ENCODE data around the gene CDC42BPA. TPM values are rescaled to one million over a fixed set of nuclear protein-coding genes. Genes with fewer than 3 reads are reported as not detected.
"Not testable (repeated sequence)": the region's sequence is repeated elsewhere in the genome, so short reads cannot be mapped to it uniquely, and the experiment has no call there.

The CDC42BPA gene
- total RNA-seq, 1 donor from 2014 or later: 61.6 TPM

DNA sequence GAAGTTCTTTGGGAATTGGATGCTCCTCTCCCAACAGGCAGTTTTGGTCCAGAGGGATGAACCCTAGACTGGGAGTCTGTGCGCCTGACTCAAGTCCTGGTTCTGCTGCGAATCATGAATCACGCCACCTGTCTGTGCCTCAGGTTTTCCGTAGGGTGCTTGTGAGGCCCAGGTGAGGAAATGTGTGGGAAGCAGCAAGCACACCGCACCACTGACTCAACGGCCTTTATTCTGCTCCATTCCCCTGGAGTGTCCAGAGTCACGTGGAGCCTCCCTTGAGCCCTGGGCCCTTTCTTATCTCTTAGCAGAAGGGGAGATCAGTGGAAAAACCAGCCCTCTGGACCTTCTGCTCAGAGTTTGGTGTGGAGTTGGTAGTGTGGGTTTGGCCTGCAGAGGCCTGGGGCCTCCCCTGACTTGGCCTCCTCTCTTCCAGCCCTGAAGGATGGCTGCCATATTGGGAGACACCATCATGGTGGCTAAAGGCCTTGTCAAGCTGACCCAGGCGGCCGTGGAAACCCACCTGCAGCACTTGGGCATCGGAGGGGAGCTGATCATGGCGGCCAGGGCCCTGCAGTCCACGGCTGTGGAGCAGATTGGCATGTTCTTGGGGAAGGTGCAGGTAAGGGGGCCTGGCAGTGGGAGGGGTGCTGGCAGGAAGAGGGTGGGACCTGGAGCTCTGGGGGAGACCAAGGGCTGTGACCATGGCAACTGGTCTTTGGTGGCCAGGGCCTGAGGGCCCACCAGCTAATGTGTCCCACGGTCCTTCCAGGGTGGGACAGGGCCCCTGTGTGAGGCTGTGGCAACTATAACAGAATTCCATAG, 357.1 kb downstream of the CDC42BPA start:
- Mint-ChIP-seq H3K9me3 (ENCODE audit: low read depth) (no peaks in the 10 kb centered on the region), H3K36me3 (ENCODE audit: low read depth) (no peaks in the 10 kb centered on the region), H3K4me1 (ENCODE audit: low read depth) (no peaks in the 10 kb centered on the region), H3K4me3 (ENCODE audit: unreplicated experiment) (no peak overlapping the region), H3K27me3 (ENCODE audit: low read depth) (no peaks in the 10 kb centered on the region), H3K27ac (ENCODE audit: unreplicated experiment) (no peak overlapping the region)
- DNase-seq (ENCODE audit: low spot score): no peak
- TF ChIP-seq, protein P1, sequence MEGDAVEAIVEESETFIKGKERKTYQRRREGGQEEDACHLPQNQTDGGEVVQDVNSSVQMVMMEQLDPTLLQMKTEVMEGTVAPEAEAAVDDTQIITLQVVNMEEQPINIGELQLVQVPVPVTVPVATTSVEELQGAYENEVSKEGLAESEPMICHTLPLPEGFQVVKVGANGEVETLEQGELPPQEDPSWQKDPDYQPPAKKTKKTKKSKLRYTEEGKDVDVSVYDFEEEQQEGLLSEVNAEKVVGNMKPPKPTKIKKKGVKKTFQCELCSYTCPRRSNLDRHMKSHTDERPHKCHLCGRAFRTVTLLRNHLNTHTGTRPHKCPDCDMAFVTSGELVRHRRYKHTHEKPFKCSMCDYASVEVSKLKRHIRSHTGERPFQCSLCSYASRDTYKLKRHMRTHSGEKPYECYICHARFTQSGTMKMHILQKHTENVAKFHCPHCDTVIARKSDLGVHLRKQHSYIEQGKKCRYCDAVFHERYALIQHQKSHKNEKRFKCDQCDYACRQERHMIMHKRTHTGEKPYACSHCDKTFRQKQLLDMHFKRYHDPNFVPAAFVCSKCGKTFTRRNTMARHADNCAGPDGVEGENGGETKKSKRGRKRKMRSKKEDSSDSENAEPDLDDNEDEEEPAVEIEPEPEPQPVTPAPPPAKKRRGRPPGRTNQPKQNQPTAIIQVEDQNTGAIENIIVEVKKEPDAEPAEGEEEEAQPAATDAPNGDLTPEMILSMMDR (IDR thresholded peaks at IDR 0.05): no peak

DNA sequence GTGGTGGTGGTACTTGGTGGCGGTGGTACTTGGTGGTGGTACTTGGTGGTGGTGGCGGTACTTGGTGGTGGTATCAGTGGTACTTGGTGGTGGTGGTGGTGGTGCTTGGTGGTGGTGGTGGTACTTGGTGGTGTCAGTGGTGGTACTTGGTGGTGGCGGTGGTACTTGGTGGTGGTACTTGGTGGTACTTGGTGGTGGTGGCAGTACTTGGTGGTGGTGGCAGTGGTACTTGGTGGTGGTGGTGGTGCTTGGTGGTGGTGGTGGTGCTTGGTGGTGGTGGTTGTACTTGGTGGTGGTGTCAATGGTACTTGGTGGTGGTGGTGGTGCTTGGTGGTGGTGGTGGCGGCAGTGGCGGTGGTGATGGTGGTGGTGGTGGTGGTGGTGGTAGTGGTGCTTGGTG, 358.0 kb downstream of the CDC42BPA start:
- H3K27me3 Mint-ChIP-seq (ENCODE audit: low read depth): no peaks in the 10 kb centered on the region
- no peak overlapping the region for H3K4me3 Mint-ChIP-seq (ENCODE audit: unreplicated experiment)
- no peak overlapping the region for H3K27ac Mint-ChIP-seq (ENCODE audit: unreplicated experiment)
- H3K36me3 Mint-ChIP-seq (ENCODE audit: low read depth): no peaks in the 10 kb centered on the region
- H3K4me1 Mint-ChIP-seq (ENCODE audit: low read depth): no peaks in the 10 kb centered on the region
- no peaks in the 10 kb centered on the region for H3K9me3 Mint-ChIP-seq (ENCODE audit: low read depth)
- no peak for DNase-seq (ENCODE audit: low spot score)
- TF ChIP-seq, protein P1 (IDR thresholded peaks at IDR 0.05): no peak

DNA sequence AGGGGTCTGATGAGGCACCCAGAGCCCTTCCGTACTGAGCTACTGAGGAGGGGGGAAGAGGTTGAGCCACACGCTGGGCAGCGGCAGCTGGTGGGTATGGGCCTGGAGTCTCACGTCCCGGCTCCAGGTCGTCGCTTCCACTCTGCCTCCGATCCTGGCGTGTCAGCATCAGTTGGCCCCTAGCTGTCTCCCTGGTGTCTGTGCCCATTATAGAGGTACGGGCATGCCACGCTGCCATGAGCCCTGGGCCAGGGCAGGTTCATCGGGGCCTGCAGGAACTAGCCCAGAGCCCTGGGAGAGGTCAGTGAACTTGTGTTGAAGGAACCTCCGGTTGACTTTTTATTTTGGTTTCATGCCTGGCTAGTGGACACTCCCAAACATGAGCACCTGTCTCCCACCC, 360.0 kb downstream of the CDC42BPA start:
- H3K36me3 Mint-ChIP-seq (ENCODE audit: low read depth): peaks cover 2% of the 10 kb centered on the region
- H3K4me3 Mint-ChIP-seq (ENCODE audit: unreplicated experiment): no peak overlapping the region
- DNase-seq (ENCODE audit: low spot score): no peak
- TF ChIP-seq, protein P1 (IDR thresholded peaks at IDR 0.05): no peak
- no peaks in the 10 kb centered on the region for H3K9me3 Mint-ChIP-seq (ENCODE audit: low read depth)
- peaks cover 15% of the 10 kb centered on the region for H3K4me1 Mint-ChIP-seq (ENCODE audit: low read depth)
- H3K27me3 Mint-ChIP-seq (ENCODE audit: low read depth): no peaks in the 10 kb centered on the region
- no peak overlapping the region for H3K27ac Mint-ChIP-seq (ENCODE audit: unreplicated experiment)

DNA sequence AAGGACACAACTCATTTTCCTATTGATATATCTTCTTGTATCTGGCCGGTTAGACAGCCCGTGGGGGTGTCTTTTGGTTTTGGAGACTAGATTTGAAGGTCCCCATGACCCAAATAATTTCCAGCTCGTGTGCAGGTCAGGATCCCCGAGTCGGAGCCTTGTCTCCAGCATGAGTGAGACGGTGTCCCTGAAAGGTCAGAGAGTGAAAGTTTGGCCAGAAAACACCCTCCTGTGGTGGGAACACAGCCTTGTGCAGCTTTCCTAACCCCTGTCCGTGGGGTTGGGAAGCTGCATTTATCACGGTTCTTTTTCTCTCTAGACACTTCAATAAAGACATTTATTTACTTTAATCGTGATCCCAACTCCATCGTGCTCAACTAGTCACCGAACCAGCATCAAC, 360.6 kb downstream of the CDC42BPA start:
- DNase-seq (ENCODE audit: low spot score): no peak
- TF ChIP-seq, protein P1 (IDR thresholded peaks at IDR 0.05): no peak
- Mint-ChIP-seq H3K9me3 (ENCODE audit: low read depth) (no peaks in the 10 kb centered on the region), H3K27ac (ENCODE audit: unreplicated experiment) (no peak overlapping the region), H3K27me3 (ENCODE audit: low read depth) (no peaks in the 10 kb centered on the region), H3K36me3 (ENCODE audit: low read depth) (peaks cover 2% of the 10 kb centered on the region), H3K4me1 (ENCODE audit: low read depth) (peaks cover 18% of the 10 kb centered on the region), H3K4me3 (ENCODE audit: unreplicated experiment) (no peak overlapping the region)

DNA sequence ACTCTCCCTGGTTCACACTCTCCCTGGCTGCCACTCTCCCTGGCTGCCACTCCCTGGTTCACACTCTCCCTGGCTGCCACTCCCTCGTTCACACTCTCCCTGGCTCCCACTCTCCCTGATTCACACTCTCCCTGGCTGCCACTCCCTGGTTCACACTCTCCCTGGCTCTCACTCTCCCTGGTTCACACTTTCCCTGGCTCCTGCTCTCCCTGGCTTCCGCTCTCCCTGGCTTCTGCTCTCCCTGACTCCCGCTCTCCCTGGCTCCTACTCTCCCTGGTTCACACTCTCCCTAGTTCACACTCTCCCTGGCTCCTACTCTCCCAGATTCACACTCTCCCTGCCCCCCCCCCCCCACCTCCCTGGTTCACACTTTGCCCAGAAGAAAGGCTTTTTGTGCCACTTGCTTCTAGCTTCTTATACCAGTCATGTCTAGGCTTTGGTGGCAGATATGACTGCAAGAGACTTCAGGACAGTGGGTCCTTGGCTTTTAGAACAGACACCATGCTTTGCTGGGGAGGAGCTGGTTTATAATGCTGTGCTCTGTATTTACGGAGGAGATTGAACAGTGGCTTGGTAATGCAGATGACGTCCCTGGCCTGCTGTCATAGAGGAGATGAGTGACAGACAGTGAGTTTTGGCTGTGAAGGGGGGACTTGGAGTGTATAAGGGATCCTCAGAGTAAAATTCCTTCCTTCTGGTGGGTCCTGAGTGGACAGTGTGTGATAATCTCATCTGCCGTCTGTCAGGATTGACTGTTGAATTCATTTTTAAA, 361.2 kb downstream of the CDC42BPA start:
- H3K27ac Mint-ChIP-seq (ENCODE audit: unreplicated experiment): no peak overlapping the region
- H3K4me1 Mint-ChIP-seq (ENCODE audit: low read depth): peaks cover 18% of the 10 kb centered on the region
- TF ChIP-seq, protein P1 (IDR thresholded peaks at IDR 0.05): no peak
- no peaks in the 10 kb centered on the region for H3K27me3 Mint-ChIP-seq (ENCODE audit: low read depth)
- no peak for DNase-seq (ENCODE audit: low spot score)
- H3K36me3 Mint-ChIP-seq (ENCODE audit: low read depth): peaks cover 2% of the 10 kb centered on the region
- no peak overlapping the region for H3K4me3 Mint-ChIP-seq (ENCODE audit: unreplicated experiment)
- no peaks in the 10 kb centered on the region for H3K9me3 Mint-ChIP-seq (ENCODE audit: low read depth)

DNA sequence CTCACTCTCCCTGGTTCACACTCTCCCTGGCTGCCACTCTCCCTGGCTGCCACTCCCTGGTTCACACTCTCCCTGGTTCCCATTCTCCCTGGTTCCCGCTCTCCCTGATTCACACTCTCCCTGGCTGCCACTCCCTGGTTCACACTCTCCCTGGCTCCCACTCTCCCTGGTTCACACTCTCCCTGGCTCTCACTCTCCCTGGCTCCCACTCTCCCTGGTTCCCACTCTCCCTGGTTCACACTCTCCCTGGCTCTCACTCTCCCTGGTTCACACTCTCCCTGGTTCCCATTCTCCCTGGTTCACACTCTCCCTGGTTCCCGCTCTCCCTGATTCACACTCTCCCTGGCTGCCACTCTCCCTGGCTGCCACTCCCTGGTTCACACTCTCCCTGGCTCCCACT, 362.4 kb downstream of the CDC42BPA start:
- H3K27ac Mint-ChIP-seq (ENCODE audit: unreplicated experiment); H3K36me3 Mint-ChIP-seq (ENCODE audit: low read depth); DNase-seq (ENCODE audit: low spot score); H3K4me3 Mint-ChIP-seq (ENCODE audit: unreplicated experiment); H3K27me3 Mint-ChIP-seq (ENCODE audit: low read depth); H3K9me3 Mint-ChIP-seq (ENCODE audit: low read depth): not testable (repeated sequence)
- H3K4me1 Mint-ChIP-seq (ENCODE audit: low read depth): peaks cover 18% of the 10 kb centered on the region

All from chondrocyte (in vitro differentiated cells).